Nephron (organoid): ENCODE results near the gene TNFRSF14.
A peak's percentile ranks its signal among the peaks of the same experiment; 100 is the strongest.

Experiments
- H3K27ac Mint-ChIP-seq, 3 experiments: 2 replicates each; pipeline ENCODE4 v1.8.0; 2020; ENCODE audit warnings: mixed read lengths in 3 of 3, mild to moderate bottlenecking in 2 of 3, moderate library complexity in 1 of 3
- H3K27me3 Mint-ChIP-seq: 2 replicates; pipeline ENCODE4 v1.8.0; 2021; ENCODE audit warnings: low read depth, mild to moderate bottlenecking, moderate library complexity, mixed read lengths
- H3K36me3 Mint-ChIP-seq: 2 replicates; pipeline ENCODE4 v1.8.0; 2020; ENCODE audit warnings: low read depth, mixed read lengths
- H3K4me1 Mint-ChIP-seq: 2 replicates; pipeline ENCODE4 v1.8.0; 2020; ENCODE audit warnings: mixed read lengths
- H3K4me3 Mint-ChIP-seq, 3 experiments: 2 replicates each; pipeline ENCODE4 v1.8.0; 2020; ENCODE audit warnings: mild to moderate bottlenecking in 3 of 3, mixed read lengths in 3 of 3, moderate library complexity in 2 of 3
- H3K9me3 Mint-ChIP-seq: 2 replicates; pipeline ENCODE4 v1.8.0; 2020; ENCODE audit warnings: mixed read lengths
- TF ChIP-seq, protein P1 (sequence below), 3 experiments: fragments of 200-600 bp; sonication (generic); IDR thresholded peaks; one replicate each; pipeline ENCODE4 v1.5.0; 2021; ENCODE audit warnings: antibody characterized with exemption in 3 of 3; ENCODE audit not compliant: unreplicated experiment in 3 of 3

Gene TNFRSF14

DNA sequence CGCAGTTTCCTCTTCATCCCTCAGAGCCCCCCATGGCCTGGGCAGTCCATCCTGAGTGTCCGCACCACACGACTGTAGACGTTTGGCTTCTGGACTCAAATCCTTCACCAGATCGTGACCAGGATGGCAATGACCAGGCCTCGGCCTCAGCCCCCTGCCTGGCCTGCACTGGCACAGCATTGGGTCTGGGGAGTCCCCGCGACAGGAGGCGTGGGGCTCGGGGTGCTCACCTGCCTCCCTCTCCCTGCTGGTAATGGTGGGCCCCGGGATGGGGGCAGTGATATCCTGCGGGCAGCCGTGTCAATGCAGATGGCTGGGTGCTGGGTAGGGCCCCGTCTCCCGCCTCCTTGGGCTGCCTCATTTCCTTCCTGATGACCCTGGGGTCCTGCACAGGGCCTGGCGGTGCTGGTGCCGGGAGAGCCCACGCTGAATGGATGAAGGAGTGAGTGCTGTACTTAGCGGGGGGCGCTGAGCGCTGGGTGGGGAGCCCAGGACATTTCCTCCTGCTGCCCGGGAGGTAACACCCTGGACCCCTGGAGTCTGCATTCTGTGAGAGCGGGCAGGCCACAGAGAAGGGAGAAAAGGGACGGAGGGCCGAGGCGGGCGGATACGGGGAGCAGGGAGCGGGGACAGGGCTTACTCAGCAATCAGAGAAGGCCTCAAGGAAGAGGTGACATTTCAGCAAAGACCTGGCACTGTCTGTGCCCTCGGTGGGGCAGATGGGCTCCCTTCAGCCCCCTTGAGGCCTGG is 2.1 kb upstream of the TNFRSF14 start:
- H3K27me3 Mint-ChIP-seq: peaks cover 11% of the 10 kb centered on the region
- H3K36me3 Mint-ChIP-seq: no peaks in the 10 kb centered on the region
- TF ChIP-seq, protein P1, sequence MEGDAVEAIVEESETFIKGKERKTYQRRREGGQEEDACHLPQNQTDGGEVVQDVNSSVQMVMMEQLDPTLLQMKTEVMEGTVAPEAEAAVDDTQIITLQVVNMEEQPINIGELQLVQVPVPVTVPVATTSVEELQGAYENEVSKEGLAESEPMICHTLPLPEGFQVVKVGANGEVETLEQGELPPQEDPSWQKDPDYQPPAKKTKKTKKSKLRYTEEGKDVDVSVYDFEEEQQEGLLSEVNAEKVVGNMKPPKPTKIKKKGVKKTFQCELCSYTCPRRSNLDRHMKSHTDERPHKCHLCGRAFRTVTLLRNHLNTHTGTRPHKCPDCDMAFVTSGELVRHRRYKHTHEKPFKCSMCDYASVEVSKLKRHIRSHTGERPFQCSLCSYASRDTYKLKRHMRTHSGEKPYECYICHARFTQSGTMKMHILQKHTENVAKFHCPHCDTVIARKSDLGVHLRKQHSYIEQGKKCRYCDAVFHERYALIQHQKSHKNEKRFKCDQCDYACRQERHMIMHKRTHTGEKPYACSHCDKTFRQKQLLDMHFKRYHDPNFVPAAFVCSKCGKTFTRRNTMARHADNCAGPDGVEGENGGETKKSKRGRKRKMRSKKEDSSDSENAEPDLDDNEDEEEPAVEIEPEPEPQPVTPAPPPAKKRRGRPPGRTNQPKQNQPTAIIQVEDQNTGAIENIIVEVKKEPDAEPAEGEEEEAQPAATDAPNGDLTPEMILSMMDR (IDR thresholded peaks at IDR 0.05; ENCODE audit: unreplicated experiment in 3 of 3): no peak
- no peaks in the 10 kb centered on the region for H3K9me3 Mint-ChIP-seq
- no peak overlapping the region for H3K4me3 Mint-ChIP-seq
- H3K4me1 Mint-ChIP-seq: peaks cover 7% of the 10 kb centered on the region
- peak overlapping the region in 1 of 3 experiments; percentile 41 for H3K27ac Mint-ChIP-seq

DNA sequence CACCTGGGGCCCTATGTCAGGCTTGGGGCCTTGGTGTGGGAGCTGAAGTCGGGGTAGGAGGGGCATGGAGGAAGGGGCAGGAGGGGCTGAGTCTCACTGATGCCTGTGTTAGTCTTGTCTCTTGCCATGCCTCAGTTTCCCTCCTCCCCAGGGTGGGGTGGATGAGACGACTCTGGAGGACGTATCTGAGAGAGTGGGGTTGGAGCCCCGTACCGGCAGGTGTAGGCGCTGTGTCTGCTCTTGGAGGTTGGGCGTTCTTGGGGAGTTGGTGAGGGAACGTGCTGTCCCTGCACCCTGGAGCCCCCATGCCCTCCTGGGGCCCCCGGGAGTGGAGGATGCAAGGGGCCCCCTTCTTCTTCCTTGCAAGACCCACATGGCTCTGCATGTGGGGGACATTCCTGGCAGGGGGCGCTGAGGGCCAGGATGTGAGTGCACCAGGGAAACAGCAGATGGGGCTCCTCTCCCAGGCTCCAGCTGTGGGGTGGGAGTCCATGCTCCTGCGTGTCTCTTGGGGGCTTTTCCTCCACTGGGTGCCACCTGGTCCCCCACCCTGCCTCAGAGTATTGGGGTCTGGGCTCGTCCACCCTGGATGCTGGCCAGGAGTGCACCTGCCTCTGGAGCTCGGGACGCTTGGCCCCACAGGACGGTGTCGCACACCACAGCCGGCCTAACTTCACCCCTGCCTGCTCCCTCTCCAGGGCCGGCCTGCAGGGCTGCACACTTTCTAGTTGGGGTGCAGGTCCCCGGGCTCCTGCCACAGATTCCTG is 1.4 kb upstream of the TNFRSF14 start:
- no peak overlapping the region for H3K27ac Mint-ChIP-seq
- peaks cover 7% of the 10 kb centered on the region for H3K4me1 Mint-ChIP-seq
- no peaks in the 10 kb centered on the region for H3K36me3 Mint-ChIP-seq
- TF ChIP-seq, protein P1 (IDR thresholded peaks at IDR 0.05; ENCODE audit: unreplicated experiment in 3 of 3): peak; percentile 40 to 55 (median 52)
- no peaks in the 10 kb centered on the region for H3K9me3 Mint-ChIP-seq
- no peak overlapping the region for H3K4me3 Mint-ChIP-seq
- peaks cover 11% of the 10 kb centered on the region for H3K27me3 Mint-ChIP-seq

DNA sequence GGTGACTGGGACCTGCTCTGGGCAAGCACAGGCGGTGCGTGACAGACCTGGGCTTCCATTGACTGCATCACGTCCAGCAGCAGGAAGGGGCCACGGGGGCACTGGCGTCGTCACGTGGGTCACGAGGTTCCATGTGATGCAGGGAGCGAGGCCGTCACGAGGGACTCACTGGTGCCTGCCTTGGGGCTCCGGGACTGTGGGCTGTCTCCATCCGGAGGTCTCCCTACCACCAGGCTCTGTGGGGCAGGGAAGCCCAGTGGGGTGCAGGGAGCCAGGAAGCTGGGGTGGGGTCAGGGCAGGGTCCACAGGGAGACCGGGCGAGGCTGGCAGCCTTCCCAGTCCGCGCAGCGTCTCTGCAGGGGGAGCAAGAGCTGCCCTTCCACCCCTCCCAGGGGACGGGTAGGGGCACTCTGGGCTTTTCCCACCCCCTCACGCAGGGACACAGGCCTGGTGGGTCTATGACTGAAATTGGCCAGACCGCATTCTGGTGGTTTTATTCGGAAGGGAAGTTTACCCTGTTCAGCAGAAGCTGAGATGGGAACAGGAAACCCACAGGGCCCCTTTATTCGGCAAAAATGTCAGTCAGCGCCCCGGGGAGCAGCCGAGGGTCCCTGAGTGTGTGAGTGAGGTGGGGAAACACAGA is 416 bp upstream of the TNFRSF14 start:
- Mint-ChIP-seq H3K36me3 (no peaks in the 10 kb centered on the region), H3K4me3 (peak overlapping the region in 2 of 3 experiments; percentile 75 to 80), H3K27ac (peak overlapping the region; percentile 79 to 93 (median 88)), H3K27me3 (peaks cover 11% of the 10 kb centered on the region), H3K4me1 (peaks cover 7% of the 10 kb centered on the region), H3K9me3 (no peaks in the 10 kb centered on the region)
- TF ChIP-seq, protein P1 (IDR thresholded peaks at IDR 0.05; ENCODE audit: unreplicated experiment in 3 of 3): no peak

DNA sequence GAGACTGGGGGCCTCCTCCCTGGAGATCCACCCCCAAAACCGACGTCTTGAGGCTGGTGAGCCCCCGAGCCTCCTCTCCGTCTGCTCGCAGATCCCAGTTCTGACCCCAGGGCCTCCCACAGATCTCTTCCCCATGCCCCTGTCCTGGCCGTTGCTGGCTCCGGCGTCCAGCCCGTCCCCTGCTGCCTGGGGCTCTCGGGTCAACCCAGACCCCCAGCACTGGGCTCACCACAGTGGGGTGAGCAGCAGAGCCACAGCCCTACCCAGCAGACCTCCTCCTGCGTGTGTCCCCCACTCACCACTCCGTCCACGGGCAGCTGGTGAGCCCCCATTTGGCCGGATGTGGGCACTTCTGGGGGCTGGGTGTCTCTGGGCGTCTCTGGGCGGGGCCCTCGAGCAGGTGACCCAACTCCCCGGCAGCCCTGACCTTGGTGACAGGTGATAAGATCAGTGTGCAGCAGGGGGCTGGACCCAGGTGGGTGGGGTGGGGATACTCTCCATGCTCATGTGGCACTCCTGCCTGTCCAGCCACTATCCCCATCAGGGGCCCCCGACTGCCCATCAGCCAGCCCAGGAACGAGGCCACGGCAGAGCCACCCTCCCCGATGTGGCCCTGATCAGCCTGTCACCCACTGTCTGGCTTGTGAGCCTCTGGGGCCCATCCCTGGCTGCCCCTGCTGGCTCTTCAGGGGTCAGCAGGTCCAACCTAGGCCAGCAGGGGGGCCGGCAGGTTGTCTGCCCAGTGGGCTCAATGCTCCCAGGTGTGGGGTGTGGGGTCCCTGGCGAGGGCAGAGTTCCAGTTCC is 709 bp downstream of the TNFRSF14 start:
- TF ChIP-seq, protein P1 (IDR thresholded peaks at IDR 0.05; ENCODE audit: unreplicated experiment in 3 of 3): no peak
- no peaks in the 10 kb centered on the region for H3K36me3 Mint-ChIP-seq
- peak overlapping the region; percentile 79 to 93 (median 88) for H3K27ac Mint-ChIP-seq
- H3K9me3 Mint-ChIP-seq: no peaks in the 10 kb centered on the region
- peak overlapping the region; percentile 46 to 80 (median 75) for H3K4me3 Mint-ChIP-seq
- H3K27me3 Mint-ChIP-seq: peaks cover 11% of the 10 kb centered on the region
- peaks cover 7% of the 10 kb centered on the region for H3K4me1 Mint-ChIP-seq

DNA sequence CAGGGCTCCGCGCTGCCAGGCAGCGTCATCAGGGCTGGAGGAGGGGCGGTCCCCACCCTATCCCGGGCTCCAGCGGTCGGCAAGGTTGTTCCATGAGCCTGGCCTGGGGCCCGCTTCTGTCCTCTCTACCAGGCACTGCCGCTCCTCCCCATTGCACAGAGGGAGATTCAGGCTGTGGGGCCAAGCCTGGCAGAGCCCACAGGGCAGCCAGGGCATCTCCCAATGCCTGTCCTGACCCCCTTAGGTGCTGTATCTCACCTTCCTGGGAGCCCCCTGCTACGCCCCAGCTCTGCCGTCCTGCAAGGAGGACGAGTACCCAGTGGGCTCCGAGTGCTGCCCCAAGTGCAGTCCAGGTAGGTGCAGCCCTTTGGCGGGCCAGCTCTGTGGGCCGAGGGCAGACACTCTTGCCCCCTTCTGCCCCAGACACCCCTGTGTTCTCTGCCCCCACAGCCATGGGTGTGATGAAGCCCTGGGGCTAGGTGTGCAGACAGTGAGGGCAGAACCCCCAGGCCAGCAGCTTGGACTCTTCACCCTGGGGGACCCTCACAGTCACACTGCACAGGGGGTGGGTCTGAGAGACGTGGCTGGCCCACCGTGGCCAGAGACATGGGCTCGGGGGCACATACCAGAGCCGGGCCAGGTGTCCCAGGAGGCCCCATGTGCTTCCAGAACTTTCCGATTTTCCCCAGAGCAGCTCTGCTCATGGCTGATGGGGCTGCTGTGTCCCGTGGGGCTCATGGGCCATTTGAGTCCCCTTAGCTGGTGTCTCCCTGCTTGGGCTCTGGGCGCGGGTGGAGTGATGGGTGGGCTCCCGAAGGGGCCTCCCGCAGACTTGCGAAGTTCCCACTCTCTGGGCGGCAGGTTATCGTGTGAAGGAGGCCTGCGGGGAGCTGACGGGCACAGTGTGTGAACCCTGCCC is 1.6 kb downstream of the TNFRSF14 start:
- peaks cover 11% of the 10 kb centered on the region for H3K27me3 Mint-ChIP-seq
- no peaks in the 10 kb centered on the region for H3K9me3 Mint-ChIP-seq
- TF ChIP-seq, protein P1 (IDR thresholded peaks at IDR 0.05; ENCODE audit: unreplicated experiment in 3 of 3): no peak
- H3K36me3 Mint-ChIP-seq: no peaks in the 10 kb centered on the region
- H3K4me1 Mint-ChIP-seq: peaks cover 7% of the 10 kb centered on the region
- no peak overlapping the region for H3K4me3 Mint-ChIP-seq
- H3K27ac Mint-ChIP-seq: no peak overlapping the region
